NCI-H128 (cell line): ENCODE data around the gene CRYBB2.
"Not testable (repeated sequence)": the region's sequence is repeated elsewhere in the genome, so short reads cannot be mapped to it uniquely, and the experiment has no call there.

Source experiments
- DNase-seq: peaks from one replicate; lab custom pipeline; 2025; ENCODE audit not compliant: unreplicated experiment; lab: John Stamatoyannopoulos, UW

CRYBB2 gene

GRCh38 chr22:25232301-25232700, 12.9 kb downstream of the CRYBB2 start:
- no peak for DNase-seq

GRCh38 chr22:25233706-25234105, 14.3 kb downstream of the CRYBB2 start:
- not testable (repeated sequence) for DNase-seq

- DNase-seq, result peak; percentile 53
These were observed 16.3 kb downstream of the CRYBB2 start for GRCh38 chr22:25235547-25236290.

- no peak for DNase-seq
These were observed 17.0 kb downstream of the CRYBB2 start for GRCh38 chr22:25236417-25236816.

GRCh38 chr22:25237503-25237902, 18.1 kb downstream of the CRYBB2 start:
- no peak for DNase-seq

- not testable (repeated sequence) for DNase-seq
These were observed 18.6 kb downstream of the CRYBB2 start for GRCh38 chr22:25238058-25238457.

GRCh38 chr22:25255169-25255568, 35.7 kb downstream of the CRYBB2 start:
- DNase-seq, result not testable (repeated sequence)

GRCh38 chr22:25267567-25267966, 48.1 kb downstream of the CRYBB2 start:
- DNase-seq, result not testable (repeated sequence)

GRCh38 chr22:25268902-25269301, 49.5 kb downstream of the CRYBB2 start:
- not testable (repeated sequence) for DNase-seq

- DNase-seq, result not testable (repeated sequence)
These were observed 50.6 kb downstream of the CRYBB2 start for GRCh38 chr22:25270061-25270460.

GRCh38 chr22:25273231-25273630, 53.8 kb downstream of the CRYBB2 start:
- not testable (repeated sequence) for DNase-seq

- DNase-seq, result not testable (repeated sequence)
These were observed 54.5 kb downstream of the CRYBB2 start for GRCh38 chr22:25273928-25274327.

GRCh38 chr22:25280118-25280517, 60.7 kb downstream of the CRYBB2 start:
- DNase-seq, result not testable (repeated sequence)
